ENCODE results near the gene PDZRN3.

- no peak for TF ChIP-seq CTCF (IDR thresholded peaks at IDR 0.05; ENCODE audit: insufficient read depth, low read depth, low read length)
- TF ChIP-seq EZH2 (IDR thresholded peaks at IDR 0.05; ENCODE audit: insufficient read depth, low read length): no peak
Measured at GRCh38 chr3:73658227-73658626, 33.5 kb upstream of the PDZRN3 start.

Data from astrocyte (in vitro differentiated cells and primary cell).